GM18520 (cell line): ENCODE measurements around the gene ABL1.
"Not testable (repeated sequence)": the region's sequence is repeated elsewhere in the genome, so short reads cannot be mapped to it uniquely, and the experiment has no call there.

Experiments
- ATAC-seq: cut with Tn5 transposase; IDR thresholded peaks from one replicate; pipeline ENCODE4 v1.9.1; 2021; ENCODE audit not compliant: unreplicated experiment

Gene ABL1

GRCh38 chr9:130847306-130848217 is 12.5 kb downstream of the ABL1 start:
- no peak for ATAC-seq

GRCh38 chr9:130848514-130848913 is 13.5 kb downstream of the ABL1 start:
- not testable (repeated sequence) for ATAC-seq

GRCh38 chr9:130849356-130849755 is 14.3 kb downstream of the ABL1 start:
- ATAC-seq = no peak

- no peak for ATAC-seq
Measured at GRCh38 chr9:130852801-130853200, 17.7 kb downstream of the ABL1 start.

GRCh38 chr9:130854092-130854491 is 19.0 kb downstream of the ABL1 start:
- no peak for ATAC-seq

GRCh38 chr9:130854835-130855234 is 19.8 kb downstream of the ABL1 start:
- ATAC-seq = no peak

- no peak for ATAC-seq
Measured at GRCh38 chr9:130856474-130856873, 21.4 kb downstream of the ABL1 start.

GRCh38 chr9:130857864-130858738 is 23.0 kb downstream of the ABL1 start:
- no peak for ATAC-seq

- no peak for ATAC-seq
Measured at GRCh38 chr9:130858739-130859705, 24.0 kb downstream of the ABL1 start.

GRCh38 chr9:130860458-130861316 is 25.6 kb downstream of the ABL1 start:
- no peak for ATAC-seq

GRCh38 chr9:130861372-130862180 is 26.5 kb downstream of the ABL1 start:
- no peak for ATAC-seq

- no peak for ATAC-seq
Measured at GRCh38 chr9:130862217-130862616, 27.2 kb downstream of the ABL1 start.

- no peak for ATAC-seq
Measured at GRCh38 chr9:130862747-130863146, 27.7 kb downstream of the ABL1 start.

GRCh38 chr9:130864541-130864940 is 29.5 kb downstream of the ABL1 start:
- ATAC-seq = no peak

GRCh38 chr9:130865921-130866320 is 30.9 kb downstream of the ABL1 start:
- ATAC-seq = no peak

GRCh38 chr9:130866474-130866965 is 31.5 kb downstream of the ABL1 start:
- ATAC-seq = no peak

- ATAC-seq = no peak
Measured at GRCh38 chr9:130867556-130867955, 32.5 kb downstream of the ABL1 start.

GRCh38 chr9:130868230-130868629 is 33.2 kb downstream of the ABL1 start:
- ATAC-seq = no peak

- ATAC-seq = no peak
Measured at GRCh38 chr9:130869250-130869649, 34.2 kb downstream of the ABL1 start.
